NT2/D1 (cell line): ENCODE measurements around the gene KRTAP10-12.

Source experiments
- SUZ12 ChIP-seq: IDR thresholded peaks from 2 replicates; pipeline ENCODE4 v1.6.1; 2011; ENCODE audit not compliant: insufficient read length, insufficient read depth; ENCODE audit errors: extremely low read depth
- YY1 ChIP-seq: IDR thresholded peaks from 2 replicates; pipeline ENCODE4 v1.6.1; 2011; ENCODE audit not compliant: insufficient read length, insufficient read depth
- ZNF274 ChIP-seq: IDR thresholded peaks from 2 replicates; pipeline ENCODE4 v1.6.1; 2011; ENCODE audit warnings: mild to moderate bottlenecking, low read depth, low read length

DNA sequence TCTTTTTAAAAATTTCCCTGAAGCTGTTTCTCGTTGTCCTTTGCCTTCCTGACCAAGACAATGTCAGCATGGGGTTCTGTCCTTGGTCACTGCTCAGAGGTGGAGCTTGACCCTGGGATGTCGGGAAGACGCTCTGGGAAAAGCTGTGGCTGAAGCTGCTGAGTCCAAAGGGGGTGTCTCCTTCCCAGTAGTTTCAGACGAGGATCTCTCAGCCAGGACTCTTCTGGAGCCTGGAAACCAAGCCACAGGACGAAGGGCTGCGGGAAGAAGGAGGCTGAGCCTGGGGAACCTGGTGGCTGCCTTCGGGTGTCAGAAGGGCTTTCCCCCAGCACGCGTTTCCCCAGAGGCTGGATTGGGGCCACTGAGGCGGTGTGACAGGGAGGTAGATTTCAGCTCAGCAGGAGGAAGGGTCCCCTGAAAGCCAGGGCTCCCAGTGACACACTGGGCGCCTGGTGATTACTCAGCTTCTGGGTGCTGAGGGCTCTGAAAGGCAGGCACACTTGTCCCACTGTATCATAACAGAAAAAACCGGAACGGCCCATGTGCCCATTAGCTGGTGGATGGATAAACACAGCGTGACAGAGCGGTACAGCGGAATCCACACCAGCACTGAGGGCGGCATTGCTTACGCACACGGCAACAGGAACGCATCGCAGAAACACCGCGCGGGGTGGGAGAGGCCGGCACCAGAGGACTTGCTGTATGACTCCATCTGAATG, 10.0 kb upstream of the KRTAP10-12 start:
- TF ChIP-seq ZNF274 (no peak), YY1 (no peak), SUZ12 (no peak)
